HCT116 (cell line): ENCODE measurements around the gene SNRNP25. TPM values are rescaled to one million over a fixed set of nuclear protein-coding genes. Genes with fewer than 3 reads are reported as not detected.

Experiments
- ATAC-seq: fragments of 200-7000 bp; cut with Tn5 transposase; 2 replicates; pipeline ENCODE4 v1.9.1; 2020; ENCODE audit warnings: mild to moderate bottlenecking, moderate library complexity
- BruUV-seq: library from RNA; stranded (reverse); fragments of 400-500 nt; replicated peaks from 2 replicates; lab custom pipeline; 2021; lab: Mats Ljungman, UMichigan
- CTCF ChIA-PET: fragments of 300-600 bp; sonication (Branson Sonifier 250); formaldehyde crosslinking; loops from one replicate; lab custom pipeline; 2021; ENCODE audit warnings: antibody characterized with exemption; lab: Charles Lee
- POLR2A ChIA-PET: fragments of 300-600, 350-600 bp; sonication (Branson Sonifier 250); formaldehyde crosslinking; loops from one replicate; lab custom pipeline; 2021; ENCODE audit warnings: antibody characterized with exemption; lab: Charles Lee
- RAD21 ChIA-PET, 2 experiments: fragments of 300-600 bp; sonication (Branson Sonifier 250); formaldehyde crosslinking; loops; one replicate each; lab custom pipeline; 2023; ENCODE audit warnings: low total read pairs in 2 of 2; ENCODE audit not compliant: uncharacterized antibody in 2 of 2, unreplicated experiment in 2 of 2, low non-redundant PET in 1 of 2; lab: Charles Lee
- DNase-seq: peaks from one replicate; pipeline ENCODE4 v3.0.0-alpha.2; 2010; ENCODE audit warnings: low read depth, low spot score
- H2AFZ ChIP-seq: fragments of 200-600 bp; shearing (Covaris generic), sonication (generic); 2 replicates; pipeline ENCODE4 v1.6.1; 2017; ENCODE audit warnings: low read depth, mixed run types, mixed read lengths, antibody characterized with exemption, low read length; ENCODE audit not compliant: poor library complexity, severe bottlenecking
- H3K27ac ChIP-seq: 2 replicates; pipeline ENCODE4 v1.5.1; 2012; ENCODE audit warnings: low read depth, low read length
- H3K27me3 ChIP-seq: fragments of 200-600 bp; sonication (generic); 2 replicates; pipeline ENCODE4 v1.6.1; 2016; ENCODE audit warnings: mixed run types, low read length, mixed read lengths; ENCODE audit not compliant: insufficient read depth
- H3K36me3 ChIP-seq, 2 experiments: fragments of 200-500 bp in 1 of 2; fragments of 200-600 bp in 1 of 2; sonication (Bioruptor generic) in 1 of 2; sonication (generic) in 1 of 2; 2 replicates each; pipeline versions ENCODE4 v1.5.1 to v1.6.1; 2014 to 2016; ENCODE audit warnings: low read length in 2 of 2, inconsistent platforms in 1 of 2, mixed read lengths in 1 of 2, mixed run types in 1 of 2; ENCODE audit not compliant: insufficient read depth in 2 of 2, control insufficient read depth in 1 of 2
- H3K4me1 ChIP-seq, 2 experiments: fragments of 200-600 bp in 1 of 2; sonication (generic) in 1 of 2; 2 replicates each; pipeline versions ENCODE4 v1.5.1 to v1.6.1; 2012 to 2017; ENCODE audit warnings: low read length in 2 of 2, inconsistent platforms in 1 of 2, mild to moderate bottlenecking in 1 of 2, mixed read lengths in 1 of 2, mixed run types in 1 of 2, moderate library complexity in 1 of 2; ENCODE audit not compliant: insufficient read depth in 2 of 2, control insufficient read depth in 1 of 2
- H3K4me2 ChIP-seq: fragments of 200-600 bp; sonication (generic); 2 replicates; pipeline ENCODE4 v1.6.1; 2017; ENCODE audit warnings: mixed run types, low read length, mixed read lengths
- H3K4me3 ChIP-seq, 2 experiments: fragments of 200-600 bp in 1 of 2; sonication (generic) in 1 of 2; replicated peaks in 1 of 2; 2 replicates each; pipeline ENCODE4 v1.5.1; 2011 to 2016; ENCODE audit warnings: low read length in 2 of 2, control low read depth in 1 of 2, low read depth in 1 of 2, mild to moderate bottlenecking in 1 of 2, mixed read lengths in 1 of 2, mixed run types in 1 of 2
- H3K79me2 ChIP-seq: fragments of 200-600 bp; sonication (generic); 2 replicates; pipeline ENCODE4 v1.6.1; 2017; ENCODE audit warnings: mild to moderate bottlenecking, mixed run types, low read length, moderate library complexity, mixed read lengths; ENCODE audit not compliant: insufficient read depth
- H3K9ac ChIP-seq: fragments of 200-600 bp; sonication (generic); 2 replicates; pipeline ENCODE4 v1.6.1; 2016; ENCODE audit warnings: low read length, mixed read lengths
- H3K9me2 ChIP-seq: fragments of 200-600 bp; sonication (generic), shearing (Covaris generic); 2 replicates; pipeline ENCODE4 v1.6.1; 2017; ENCODE audit warnings: mixed run types, mild to moderate bottlenecking, moderate library complexity; ENCODE audit not compliant: insufficient read depth
- H3K9me3 ChIP-seq, 2 experiments: fragments of 200-500 bp in 1 of 2; fragments of 200-600 bp in 1 of 2; sonication (Bioruptor generic) in 1 of 2; sonication (generic) in 1 of 2; 2 replicates each; pipeline ENCODE4 v1.6.1; 2014 to 2017; ENCODE audit warnings: low read length in 2 of 2, mixed read lengths in 2 of 2, inconsistent platforms in 1 of 2, low read depth in 1 of 2, mild to moderate bottlenecking in 1 of 2, mixed run types in 1 of 2, moderate library complexity in 1 of 2; ENCODE audit not compliant: control insufficient read depth in 1 of 2, insufficient read depth in 1 of 2
- H4K20me1 ChIP-seq: fragments of 200-600 bp; sonication (generic), shearing (Covaris generic); 2 replicates; pipeline ENCODE4 v1.6.1; 2017; ENCODE audit warnings: mixed run types, mild to moderate bottlenecking, moderate library complexity; ENCODE audit not compliant: insufficient read depth
- EGR1 ChIP-seq: IDR thresholded peaks from 2 replicates; pipeline ENCODE4 v1.6.1; 2012; ENCODE audit warnings: low read depth
- EZH2phosphoT487 ChIP-seq: fragments of 200-600 bp; IDR thresholded peaks from 2 replicates; pipeline ENCODE4 v1.6.1; 2018; ENCODE audit warnings: antibody characterized with exemption, borderline replicate concordance
- JUND ChIP-seq: IDR thresholded peaks from 2 replicates; pipeline ENCODE4 v1.6.1; 2012
- MAX ChIP-seq: IDR thresholded peaks from 2 replicates; pipeline ENCODE4 v1.6.1; 2012
- RAD21 ChIP-seq: IDR thresholded peaks from 2 replicates; pipeline ENCODE4 v1.6.1; 2012; ENCODE audit warnings: low read depth, mild to moderate bottlenecking
- SIN3A ChIP-seq: IDR thresholded peaks from 2 replicates; pipeline ENCODE4 v1.6.1; 2012; ENCODE audit warnings: low read depth
- YY1 ChIP-seq: IDR thresholded peaks from 2 replicates; pipeline ENCODE4 v1.6.1; 2011; ENCODE audit warnings: low read length, low read depth, moderate library complexity, mild to moderate bottlenecking; ENCODE audit not compliant: insufficient replicate concordance; ENCODE audit errors: extremely low read depth
- ZFX ChIP-seq: fragments of 450-650 bp; IDR thresholded peaks from 2 replicates; pipeline ENCODE4 v1.6.1; 2017
- intact Hi-C: fragments of 100-400 bp; cut with micrococcal nuclease; formaldehyde crosslinking; loops from 2 replicates; pipeline ENCODE4 v1.10.0; 2022
- total RNA-seq: library from RNA; stranded (reverse); gene quantifications from one replicate; pipeline ENCODE4 v1.2.1, GENCODE V29; 2021; ENCODE audit not compliant: unreplicated experiment
- TF ChIP-seq, protein P1 (sequence below): IDR thresholded peaks from 2 replicates; pipeline ENCODE4 v1.6.1; 2011; ENCODE audit warnings: mild to moderate bottlenecking, low read length, moderate library complexity; ENCODE audit not compliant: insufficient replicate concordance; ENCODE audit errors: extremely low read depth
- TF ChIP-seq, protein P2 (sequence below): IDR thresholded peaks from 2 replicates; pipeline ENCODE4 v1.6.1; 2012
- TF ChIP-seq, protein P3 (sequence below): IDR thresholded peaks from 2 replicates; pipeline ENCODE4 v1.6.1; 2012; ENCODE audit warnings: low read depth
- TF ChIP-seq, protein P4 (sequence below), 3 experiments: fragments of 200-600 bp in 1 of 3; sonication (generic) in 1 of 3; IDR thresholded peaks in 2 of 3; conservative IDR thresholded peaks in 1 of 3; 2 replicates each; pipeline ENCODE4 v1.5.1; 2012 to 2017; ENCODE audit warnings: low read depth in 2 of 3, low read length in 2 of 3, antibody characterized with exemption in 1 of 3, borderline replicate concordance in 1 of 3, control low read depth in 1 of 3, mild to moderate bottlenecking in 1 of 3, mixed read lengths in 1 of 3, mixed run types in 1 of 3, moderate library complexity in 1 of 3; ENCODE audit not compliant: insufficient read depth in 1 of 3

SNRNP25 gene
- total RNA-seq, 1 experiment from 2014 or later, result 24.5 TPM

GRCh38 chr16:100989-101388, 47.4 kb downstream of the SNRNP25 start:
- H4K20me1 ChIP-seq, result no peaks in the 10 kb centered on the region
- no peak overlapping the region for H3K4me3 ChIP-seq
- H2AFZ ChIP-seq, result no peak overlapping the region
- ChIA-PET CTCF (no interaction called here), POLR2A (no interaction called here), RAD21 (no interaction called here)
- no peak for DNase-seq
- intact Hi-C loops, result no loop called here
- no TSS peak for BruUV-seq
- no peak overlapping the region for H3K4me2 ChIP-seq
- H3K9me2 ChIP-seq, result no peaks in the 10 kb centered on the region
- H3K36me3 ChIP-seq, result no peaks in the 10 kb centered on the region; a peak in 2 of 4 replicates
- no peak overlapping the region for H3K9ac ChIP-seq
- H3K27me3 ChIP-seq, result no peaks in the 10 kb centered on the region
- H3K27ac ChIP-seq, result no peak overlapping the region
- H3K79me2 ChIP-seq, result no peaks in the 10 kb centered on the region
- TF ChIP-seq, protein P1, sequence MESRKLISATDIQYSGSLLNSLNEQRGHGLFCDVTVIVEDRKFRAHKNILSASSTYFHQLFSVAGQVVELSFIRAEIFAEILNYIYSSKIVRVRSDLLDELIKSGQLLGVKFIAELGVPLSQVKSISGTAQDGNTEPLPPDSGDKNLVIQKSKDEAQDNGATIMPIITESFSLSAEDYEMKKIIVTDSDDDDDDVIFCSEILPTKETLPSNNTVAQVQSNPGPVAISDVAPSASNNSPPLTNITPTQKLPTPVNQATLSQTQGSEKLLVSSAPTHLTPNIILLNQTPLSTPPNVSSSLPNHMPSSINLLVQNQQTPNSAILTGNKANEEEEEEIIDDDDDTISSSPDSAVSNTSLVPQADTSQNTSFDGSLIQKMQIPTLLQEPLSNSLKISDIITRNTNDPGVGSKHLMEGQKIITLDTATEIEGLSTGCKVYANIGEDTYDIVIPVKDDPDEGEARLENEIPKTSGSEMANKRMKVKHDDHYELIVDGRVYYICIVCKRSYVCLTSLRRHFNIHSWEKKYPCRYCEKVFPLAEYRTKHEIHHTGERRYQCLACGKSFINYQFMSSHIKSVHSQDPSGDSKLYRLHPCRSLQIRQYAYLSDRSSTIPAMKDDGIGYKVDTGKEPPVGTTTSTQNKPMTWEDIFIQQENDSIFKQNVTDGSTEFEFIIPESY, result no peak
- TF ChIP-seq YY1, result no peak
- TF ChIP-seq ZFX, result no peak
- TF ChIP-seq, protein P2, sequence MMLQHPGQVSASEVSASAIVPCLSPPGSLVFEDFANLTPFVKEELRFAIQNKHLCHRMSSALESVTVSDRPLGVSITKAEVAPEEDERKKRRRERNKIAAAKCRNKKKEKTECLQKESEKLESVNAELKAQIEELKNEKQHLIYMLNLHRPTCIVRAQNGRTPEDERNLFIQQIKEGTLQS, result no peak
- no peak for TF ChIP-seq EZH2phosphoT487
- TF ChIP-seq MAX, result no peak
- H3K4me1 ChIP-seq, result no peaks in the 10 kb centered on the region
- ATAC-seq, result no peak
- H3K9me3 ChIP-seq, result no peaks in the 10 kb centered on the region

DNA sequence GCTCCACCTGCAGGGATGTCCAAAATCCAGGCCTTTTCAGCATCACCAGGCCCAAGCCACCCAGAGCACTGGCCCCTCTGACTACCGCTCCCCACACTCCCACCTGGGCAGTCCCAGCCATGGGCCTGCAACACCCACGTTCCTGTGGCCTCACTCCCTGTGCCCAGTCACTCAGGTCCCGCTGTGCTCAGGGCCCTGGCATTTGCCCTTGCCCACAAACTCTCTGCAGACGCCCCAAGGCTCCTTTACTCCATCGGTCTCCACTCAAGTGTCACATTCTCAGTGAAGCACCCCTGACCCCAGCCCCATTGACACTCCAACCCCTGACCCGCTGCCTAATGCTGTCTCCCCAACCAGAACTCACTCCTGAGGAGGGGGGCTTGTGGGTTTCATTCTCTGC, 48.0 kb downstream of the SNRNP25 start:
- intact Hi-C loops, result no loop called here
- POLR2A ChIA-PET, result no interaction called here
- Histone ChIP-seq H3K4me3 (no peak overlapping the region), H3K4me1 (no peaks in the 10 kb centered on the region), H2AFZ (no peak overlapping the region), H3K9me3 (no peaks in the 10 kb centered on the region), H3K4me2 (no peak overlapping the region), H4K20me1 (no peaks in the 10 kb centered on the region), H3K27me3 (no peaks in the 10 kb centered on the region), H3K9ac (no peak overlapping the region), H3K9me2 (no peaks in the 10 kb centered on the region), H3K36me3 (no peaks in the 10 kb centered on the region; a peak in 2 of 4 replicates), H3K27ac (no peak overlapping the region), H3K79me2 (no peaks in the 10 kb centered on the region)
- BruUV-seq, result no TSS peak
- DNase-seq (no peak), ATAC-seq (no peak)
- CTCF ChIA-PET, result no interaction called here
- RAD21 ChIA-PET, result no interaction called here
- TF ChIP-seq, protein P3, sequence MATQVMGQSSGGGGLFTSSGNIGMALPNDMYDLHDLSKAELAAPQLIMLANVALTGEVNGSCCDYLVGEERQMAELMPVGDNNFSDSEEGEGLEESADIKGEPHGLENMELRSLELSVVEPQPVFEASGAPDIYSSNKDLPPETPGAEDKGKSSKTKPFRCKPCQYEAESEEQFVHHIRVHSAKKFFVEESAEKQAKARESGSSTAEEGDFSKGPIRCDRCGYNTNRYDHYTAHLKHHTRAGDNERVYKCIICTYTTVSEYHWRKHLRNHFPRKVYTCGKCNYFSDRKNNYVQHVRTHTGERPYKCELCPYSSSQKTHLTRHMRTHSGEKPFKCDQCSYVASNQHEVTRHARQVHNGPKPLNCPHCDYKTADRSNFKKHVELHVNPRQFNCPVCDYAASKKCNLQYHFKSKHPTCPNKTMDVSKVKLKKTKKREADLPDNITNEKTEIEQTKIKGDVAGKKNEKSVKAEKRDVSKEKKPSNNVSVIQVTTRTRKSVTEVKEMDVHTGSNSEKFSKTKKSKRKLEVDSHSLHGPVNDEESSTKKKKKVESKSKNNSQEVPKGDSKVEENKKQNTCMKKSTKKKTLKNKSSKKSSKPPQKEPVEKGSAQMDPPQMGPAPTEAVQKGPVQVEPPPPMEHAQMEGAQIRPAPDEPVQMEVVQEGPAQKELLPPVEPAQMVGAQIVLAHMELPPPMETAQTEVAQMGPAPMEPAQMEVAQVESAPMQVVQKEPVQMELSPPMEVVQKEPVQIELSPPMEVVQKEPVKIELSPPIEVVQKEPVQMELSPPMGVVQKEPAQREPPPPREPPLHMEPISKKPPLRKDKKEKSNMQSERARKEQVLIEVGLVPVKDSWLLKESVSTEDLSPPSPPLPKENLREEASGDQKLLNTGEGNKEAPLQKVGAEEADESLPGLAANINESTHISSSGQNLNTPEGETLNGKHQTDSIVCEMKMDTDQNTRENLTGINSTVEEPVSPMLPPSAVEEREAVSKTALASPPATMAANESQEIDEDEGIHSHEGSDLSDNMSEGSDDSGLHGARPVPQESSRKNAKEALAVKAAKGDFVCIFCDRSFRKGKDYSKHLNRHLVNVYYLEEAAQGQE, result no peak
- TF ChIP-seq SIN3A (no peak), JUND (no peak), ZFX (no peak), EZH2phosphoT487 (no peak), EGR1 (no peak), RAD21 (no peak)
- TF ChIP-seq, protein P4, sequence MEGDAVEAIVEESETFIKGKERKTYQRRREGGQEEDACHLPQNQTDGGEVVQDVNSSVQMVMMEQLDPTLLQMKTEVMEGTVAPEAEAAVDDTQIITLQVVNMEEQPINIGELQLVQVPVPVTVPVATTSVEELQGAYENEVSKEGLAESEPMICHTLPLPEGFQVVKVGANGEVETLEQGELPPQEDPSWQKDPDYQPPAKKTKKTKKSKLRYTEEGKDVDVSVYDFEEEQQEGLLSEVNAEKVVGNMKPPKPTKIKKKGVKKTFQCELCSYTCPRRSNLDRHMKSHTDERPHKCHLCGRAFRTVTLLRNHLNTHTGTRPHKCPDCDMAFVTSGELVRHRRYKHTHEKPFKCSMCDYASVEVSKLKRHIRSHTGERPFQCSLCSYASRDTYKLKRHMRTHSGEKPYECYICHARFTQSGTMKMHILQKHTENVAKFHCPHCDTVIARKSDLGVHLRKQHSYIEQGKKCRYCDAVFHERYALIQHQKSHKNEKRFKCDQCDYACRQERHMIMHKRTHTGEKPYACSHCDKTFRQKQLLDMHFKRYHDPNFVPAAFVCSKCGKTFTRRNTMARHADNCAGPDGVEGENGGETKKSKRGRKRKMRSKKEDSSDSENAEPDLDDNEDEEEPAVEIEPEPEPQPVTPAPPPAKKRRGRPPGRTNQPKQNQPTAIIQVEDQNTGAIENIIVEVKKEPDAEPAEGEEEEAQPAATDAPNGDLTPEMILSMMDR (IDR thresholded peaks at IDR 0.05 in 2 of 3, conservative IDR thresholded peaks at IDR 0.05 in 1 of 3; ENCODE audit: borderline replicate concordance in 1 of 3, insufficient read depth in 1 of 3, low read depth in 2 of 3, low read length in 2 of 3), result no peak
